Thymus (tissue), 11 donors: ENCODE data around the gene TOX3. TPM values are rescaled to one million over a fixed set of nuclear protein-coding genes. Genes with fewer than 3 reads are reported as not detected.

Experiments used
- DNase-seq, 9 donors: peaks; one replicate each; pipeline ENCODE4 v3.0.0-alpha.2; 2013; ENCODE audit warnings: low spot score in 9 of 9, low read depth in 6 of 9, missing footprints in 1 of 9
- H3K27ac ChIP-seq, 2 donors: one replicate each; pipeline ENCODE4 v1.5.1; 2013; ENCODE audit warnings: control low read depth in 1 of 2, low read depth in 1 of 2, low read length in 1 of 2, mild to moderate bottlenecking in 1 of 2, moderate library complexity in 1 of 2
- H3K27me3 ChIP-seq, 2 donors: one replicate each; pipeline ENCODE4 v1.5.1; 2013; ENCODE audit warnings: low read length in 1 of 2; ENCODE audit not compliant: control insufficient read depth in 2 of 2, insufficient read depth in 1 of 2
- H3K36me3 ChIP-seq, 2 donors: one replicate each; pipeline ENCODE4 v1.5.1; 2013; ENCODE audit warnings: low read length in 1 of 2, mild to moderate bottlenecking in 1 of 2, moderate library complexity in 1 of 2; ENCODE audit not compliant: control insufficient read depth in 2 of 2, insufficient read depth in 2 of 2
- H3K4me1 ChIP-seq, 2 donors: one replicate each; pipeline ENCODE4 v1.5.1; 2013; ENCODE audit warnings: low read length in 2 of 2; ENCODE audit not compliant: control insufficient read depth in 2 of 2, insufficient read depth in 2 of 2
- H3K4me3 ChIP-seq, 2 donors: one replicate each; pipeline ENCODE4 v1.5.1; 2013; ENCODE audit warnings: low read length in 2 of 2, control low read depth in 1 of 2, mild to moderate bottlenecking in 1 of 2
- H3K9me3 ChIP-seq, 2 donors: one replicate each; pipeline ENCODE4 v1.5.1; 2013; ENCODE audit warnings: low read length in 1 of 2, mild to moderate bottlenecking in 1 of 2; ENCODE audit not compliant: control insufficient read depth in 2 of 2, insufficient read depth in 1 of 2
- WGBS: extraction: QIAGEN DNeasy Blood & Tissue Kit; methylation state at CpG from one replicate; pipeline ENCODE4 v1.1.7; 2013; 5-methylcytosine and 5-hydroxymethylcytosine counted together
- polyA plus RNA-seq: library from polyadenylated mRNA; stranded (reverse); fragments of 200-250 nt; gene quantifications from one replicate; pipeline ENCODE4 v1.2.3, GENCODE V29; 2013
- total RNA-seq: library from RNA; stranded (reverse); fragments of 120-200 nt; gene quantifications from one replicate; pipeline ENCODE4 v1.2.4, GENCODE V29; 2013
- donor health status: healthy.

Gene TOX3
- total and polyA plus RNA-seq, 2 donors: 0.87 to 0.90 TPM

- WGBS: 95% methylated on average over 1 of the region's 1 CpG
- Histone ChIP-seq H3K4me1 (no peaks in the 10 kb centered on the region), H3K9me3 (no peaks in the 10 kb centered on the region), H3K27me3 (no peaks in the 10 kb centered on the region), H3K4me3 (no peak overlapping the region), H3K36me3 (no peaks in the 10 kb centered on the region), H3K27ac (no peak overlapping the region)
- DNase-seq: no peak
Measured at GRCh38 chr16:52568495-52568894, 21.6 kb upstream of the TOX3 start.

- Histone ChIP-seq H3K9me3 (no peaks in the 10 kb centered on the region), H3K27ac (no peak overlapping the region), H3K36me3 (no peaks in the 10 kb centered on the region), H3K4me1 (no peaks in the 10 kb centered on the region), H3K4me3 (no peak overlapping the region), H3K27me3 (no peaks in the 10 kb centered on the region)
- no peak for DNase-seq
- WGBS: 82% methylated on average over 4 of the region's 4 CpGs
Measured at GRCh38 chr16:52567193-52567592, 20.2 kb upstream of the TOX3 start.

GRCh38 chr16:52563767-52564611 lies 17.0 kb upstream of the TOX3 start:
- no peak overlapping the region for H3K4me3 ChIP-seq
- H3K9me3 ChIP-seq: no peaks in the 10 kb centered on the region
- H3K27ac ChIP-seq: no peak overlapping the region
- WGBS: 95% methylated on average over 3 of the region's 3 CpGs
- H3K27me3 ChIP-seq: no peaks in the 10 kb centered on the region
- H3K4me1 ChIP-seq: no peaks in the 10 kb centered on the region
- no peaks in the 10 kb centered on the region for H3K36me3 ChIP-seq
- DNase-seq: no peak

GRCh38 chr16:52562770-52563169 lies 15.8 kb upstream of the TOX3 start:
- Histone ChIP-seq H3K27ac (no peak overlapping the region), H3K4me3 (no peak overlapping the region), H3K4me1 (no peaks in the 10 kb centered on the region), H3K27me3 (no peaks in the 10 kb centered on the region), H3K36me3 (no peaks in the 10 kb centered on the region), H3K9me3 (no peaks in the 10 kb centered on the region)
- DNase-seq: no peak
- 96% methylated on average over 5 of the region's 5 CpGs for WGBS

GRCh38 chr16:52561910-52562741 lies 15.2 kb upstream of the TOX3 start:
- no peaks in the 10 kb centered on the region for H3K27me3 ChIP-seq
- DNase-seq: no peak
- no peaks in the 10 kb centered on the region for H3K9me3 ChIP-seq
- H3K36me3 ChIP-seq: no peaks in the 10 kb centered on the region
- WGBS: 69% methylated on average over 5 of the region's 5 CpGs
- no peaks in the 10 kb centered on the region for H3K4me1 ChIP-seq
- no peak overlapping the region for H3K27ac ChIP-seq
- H3K4me3 ChIP-seq: no peak overlapping the region

- no peak overlapping the region for H3K4me3 ChIP-seq
- no peaks in the 10 kb centered on the region for H3K36me3 ChIP-seq
- no peak overlapping the region for H3K27ac ChIP-seq
- DNase-seq: no peak
- 98% methylated on average over 2 of the region's 2 CpGs for WGBS
- no peaks in the 10 kb centered on the region for H3K27me3 ChIP-seq
- no peaks in the 10 kb centered on the region for H3K4me1 ChIP-seq
- no peaks in the 10 kb centered on the region for H3K9me3 ChIP-seq
Measured at GRCh38 chr16:52558448-52558847, 11.5 kb upstream of the TOX3 start.

- H3K27ac ChIP-seq: no peak overlapping the region
- H3K27me3 ChIP-seq: no peaks in the 10 kb centered on the region
- no peak for DNase-seq
- H3K4me3 ChIP-seq: no peak overlapping the region
- no peaks in the 10 kb centered on the region for H3K36me3 ChIP-seq
- no peaks in the 10 kb centered on the region for H3K4me1 ChIP-seq
- WGBS: 92% methylated on average over 6 of the region's 6 CpGs
- no peaks in the 10 kb centered on the region for H3K9me3 ChIP-seq
Measured at GRCh38 chr16:52557236-52557635, 10.3 kb upstream of the TOX3 start.

GRCh38 chr16:52556083-52556482 lies 9.1 kb upstream of the TOX3 start:
- Histone ChIP-seq H3K27me3 (no peaks in the 10 kb centered on the region), H3K36me3 (no peaks in the 10 kb centered on the region), H3K4me3 (no peak overlapping the region), H3K4me1 (no peaks in the 10 kb centered on the region), H3K9me3 (no peaks in the 10 kb centered on the region), H3K27ac (no peak overlapping the region)
- WGBS: 91% methylated on average over 1 of the region's 1 CpG
- no peak for DNase-seq

- no peaks in the 10 kb centered on the region for H3K36me3 ChIP-seq
- no peak for DNase-seq
Measured at GRCh38 chr16:52555572-52555971, 8.6 kb upstream of the TOX3 start.

More at GRCh38 chr16:52555572-52555971, 8.6 kb upstream of the TOX3 start:
- Histone ChIP-seq H3K27ac (no peak overlapping the region), H3K27me3 (no peaks in the 10 kb centered on the region), H3K9me3 (no peaks in the 10 kb centered on the region), H3K4me1 (no peaks in the 10 kb centered on the region), H3K4me3 (no peak overlapping the region)
